ENCODE results near the gene CGNL1.

DNA sequence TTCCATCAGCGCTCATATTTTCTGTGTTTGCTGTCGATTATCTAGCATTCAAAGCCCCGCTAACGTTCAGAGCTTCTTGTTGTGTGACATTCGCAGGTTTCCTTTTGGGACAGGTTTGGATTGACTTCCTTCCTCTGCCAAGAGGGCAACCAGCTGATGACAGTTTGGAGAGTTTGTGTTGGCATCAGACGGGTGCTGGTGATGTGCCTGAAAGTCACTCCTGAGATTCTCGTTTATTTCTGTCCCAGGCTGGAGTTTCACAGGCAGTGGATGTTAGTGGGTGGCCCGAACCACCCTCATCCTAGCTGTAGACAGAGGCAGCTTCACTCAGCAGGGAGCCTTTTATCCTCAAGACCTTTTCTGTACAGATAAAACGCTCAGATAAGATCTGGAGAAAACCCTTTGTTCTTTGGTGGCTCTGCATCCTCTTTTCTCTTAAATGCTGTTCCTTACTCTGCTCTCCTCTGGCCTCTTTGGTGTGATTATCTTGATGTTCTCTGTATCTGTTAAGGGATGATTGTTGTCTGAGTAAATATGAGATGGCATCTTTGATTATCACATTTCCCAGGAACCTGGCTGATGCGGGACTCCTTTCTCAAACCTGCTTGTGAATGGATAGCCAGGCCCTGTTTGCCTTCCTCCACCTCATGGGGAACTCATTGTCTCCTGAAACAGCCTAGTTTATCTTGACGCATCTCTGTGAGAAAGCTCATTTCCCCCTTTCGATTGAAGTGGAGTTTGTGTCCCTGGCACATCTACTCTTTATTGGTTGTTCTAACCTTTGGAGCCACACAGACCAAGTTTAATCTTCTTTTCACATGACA, 35.9 kb downstream of the CGNL1 start:
- TF ChIP-seq, protein P1, sequence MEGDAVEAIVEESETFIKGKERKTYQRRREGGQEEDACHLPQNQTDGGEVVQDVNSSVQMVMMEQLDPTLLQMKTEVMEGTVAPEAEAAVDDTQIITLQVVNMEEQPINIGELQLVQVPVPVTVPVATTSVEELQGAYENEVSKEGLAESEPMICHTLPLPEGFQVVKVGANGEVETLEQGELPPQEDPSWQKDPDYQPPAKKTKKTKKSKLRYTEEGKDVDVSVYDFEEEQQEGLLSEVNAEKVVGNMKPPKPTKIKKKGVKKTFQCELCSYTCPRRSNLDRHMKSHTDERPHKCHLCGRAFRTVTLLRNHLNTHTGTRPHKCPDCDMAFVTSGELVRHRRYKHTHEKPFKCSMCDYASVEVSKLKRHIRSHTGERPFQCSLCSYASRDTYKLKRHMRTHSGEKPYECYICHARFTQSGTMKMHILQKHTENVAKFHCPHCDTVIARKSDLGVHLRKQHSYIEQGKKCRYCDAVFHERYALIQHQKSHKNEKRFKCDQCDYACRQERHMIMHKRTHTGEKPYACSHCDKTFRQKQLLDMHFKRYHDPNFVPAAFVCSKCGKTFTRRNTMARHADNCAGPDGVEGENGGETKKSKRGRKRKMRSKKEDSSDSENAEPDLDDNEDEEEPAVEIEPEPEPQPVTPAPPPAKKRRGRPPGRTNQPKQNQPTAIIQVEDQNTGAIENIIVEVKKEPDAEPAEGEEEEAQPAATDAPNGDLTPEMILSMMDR (IDR thresholded peaks at IDR 0.05), result no peak
- TF ChIP-seq POLR2A (IDR thresholded peaks at IDR 0.05) (no peak), EP300 (IDR thresholded peaks at IDR 0.05) (no peak)
